HCT116 (cell line): ENCODE results near the gene GP1BB. TPM values are rescaled to one million over a fixed set of nuclear protein-coding genes. Genes with fewer than 3 reads are reported as not detected.

ENCODE experiments used
- ATAC-seq: fragments of 200-7000 bp; cut with Tn5 transposase; 2 replicates; pipeline ENCODE4 v1.9.1; 2020; ENCODE audit warnings: mild to moderate bottlenecking, moderate library complexity
- BruUV-seq: library from RNA; stranded (reverse); fragments of 400-500 nt; replicated peaks from 2 replicates; lab custom pipeline; 2021; lab: Mats Ljungman, UMichigan
- CTCF ChIA-PET: fragments of 300-600 bp; sonication (Branson Sonifier 250); formaldehyde crosslinking; loops from one replicate; lab custom pipeline; 2021; ENCODE audit warnings: antibody characterized with exemption; lab: Charles Lee
- POLR2A ChIA-PET: fragments of 300-600, 350-600 bp; sonication (Branson Sonifier 250); formaldehyde crosslinking; loops from one replicate; lab custom pipeline; 2021; ENCODE audit warnings: antibody characterized with exemption; lab: Charles Lee
- RAD21 ChIA-PET, 2 experiments: fragments of 300-600 bp; sonication (Branson Sonifier 250); formaldehyde crosslinking; loops; one replicate each; lab custom pipeline; 2023; ENCODE audit warnings: low total read pairs in 2 of 2; ENCODE audit not compliant: uncharacterized antibody in 2 of 2, unreplicated experiment in 2 of 2, low non-redundant PET in 1 of 2; lab: Charles Lee
- DNase-seq: peaks from one replicate; pipeline ENCODE4 v3.0.0-alpha.2; 2010; ENCODE audit warnings: low read depth, low spot score
- H2AFZ ChIP-seq: fragments of 200-600 bp; shearing (Covaris generic), sonication (generic); 2 replicates; pipeline ENCODE4 v1.6.1; 2017; ENCODE audit warnings: low read depth, mixed run types, mixed read lengths, antibody characterized with exemption, low read length; ENCODE audit not compliant: poor library complexity, severe bottlenecking
- H3K27ac ChIP-seq: 2 replicates; pipeline ENCODE4 v1.5.1; 2012; ENCODE audit warnings: low read depth, low read length
- H3K27me3 ChIP-seq: fragments of 200-600 bp; sonication (generic); 2 replicates; pipeline ENCODE4 v1.6.1; 2016; ENCODE audit warnings: mixed run types, low read length, mixed read lengths; ENCODE audit not compliant: insufficient read depth
- H3K36me3 ChIP-seq, 2 experiments: fragments of 200-500 bp in 1 of 2; fragments of 200-600 bp in 1 of 2; sonication (Bioruptor generic) in 1 of 2; sonication (generic) in 1 of 2; 2 replicates each; pipeline versions ENCODE4 v1.5.1 to v1.6.1; 2014 to 2016; ENCODE audit warnings: low read length in 2 of 2, inconsistent platforms in 1 of 2, mixed read lengths in 1 of 2, mixed run types in 1 of 2; ENCODE audit not compliant: insufficient read depth in 2 of 2, control insufficient read depth in 1 of 2
- H3K4me1 ChIP-seq, 2 experiments: fragments of 200-600 bp in 1 of 2; sonication (generic) in 1 of 2; 2 replicates each; pipeline versions ENCODE4 v1.5.1 to v1.6.1; 2012 to 2017; ENCODE audit warnings: low read length in 2 of 2, inconsistent platforms in 1 of 2, mild to moderate bottlenecking in 1 of 2, mixed read lengths in 1 of 2, mixed run types in 1 of 2, moderate library complexity in 1 of 2; ENCODE audit not compliant: insufficient read depth in 2 of 2, control insufficient read depth in 1 of 2
- H3K4me2 ChIP-seq: fragments of 200-600 bp; sonication (generic); 2 replicates; pipeline ENCODE4 v1.6.1; 2017; ENCODE audit warnings: mixed run types, low read length, mixed read lengths
- H3K4me3 ChIP-seq, 2 experiments: fragments of 200-600 bp in 1 of 2; sonication (generic) in 1 of 2; replicated peaks in 1 of 2; 2 replicates each; pipeline ENCODE4 v1.5.1; 2011 to 2016; ENCODE audit warnings: low read length in 2 of 2, control low read depth in 1 of 2, low read depth in 1 of 2, mild to moderate bottlenecking in 1 of 2, mixed read lengths in 1 of 2, mixed run types in 1 of 2
- H3K79me2 ChIP-seq: fragments of 200-600 bp; sonication (generic); 2 replicates; pipeline ENCODE4 v1.6.1; 2017; ENCODE audit warnings: mild to moderate bottlenecking, mixed run types, low read length, moderate library complexity, mixed read lengths; ENCODE audit not compliant: insufficient read depth
- H3K9ac ChIP-seq: fragments of 200-600 bp; sonication (generic); 2 replicates; pipeline ENCODE4 v1.6.1; 2016; ENCODE audit warnings: low read length, mixed read lengths
- H3K9me2 ChIP-seq: fragments of 200-600 bp; sonication (generic), shearing (Covaris generic); 2 replicates; pipeline ENCODE4 v1.6.1; 2017; ENCODE audit warnings: mixed run types, mild to moderate bottlenecking, moderate library complexity; ENCODE audit not compliant: insufficient read depth
- H3K9me3 ChIP-seq, 2 experiments: fragments of 200-500 bp in 1 of 2; fragments of 200-600 bp in 1 of 2; sonication (Bioruptor generic) in 1 of 2; sonication (generic) in 1 of 2; 2 replicates each; pipeline ENCODE4 v1.6.1; 2014 to 2017; ENCODE audit warnings: low read length in 2 of 2, mixed read lengths in 2 of 2, inconsistent platforms in 1 of 2, low read depth in 1 of 2, mild to moderate bottlenecking in 1 of 2, mixed run types in 1 of 2, moderate library complexity in 1 of 2; ENCODE audit not compliant: control insufficient read depth in 1 of 2, insufficient read depth in 1 of 2
- H4K20me1 ChIP-seq: fragments of 200-600 bp; sonication (generic), shearing (Covaris generic); 2 replicates; pipeline ENCODE4 v1.6.1; 2017; ENCODE audit warnings: mixed run types, mild to moderate bottlenecking, moderate library complexity; ENCODE audit not compliant: insufficient read depth
- ATF3 ChIP-seq: IDR thresholded peaks from 2 replicates; pipeline ENCODE4 v1.6.1; 2012
- CEBPB ChIP-seq: IDR thresholded peaks from 2 replicates; pipeline ENCODE4 v1.6.1; 2012; ENCODE audit warnings: low read depth
- CTCF ChIP-seq, 3 experiments: fragments of 200-600 bp in 1 of 3; sonication (generic) in 1 of 3; IDR thresholded peaks in 2 of 3; conservative IDR thresholded peaks in 1 of 3; 2 replicates each; pipeline ENCODE4 v1.5.1; 2012 to 2017; ENCODE audit warnings: low read depth in 2 of 3, low read length in 2 of 3, antibody characterized with exemption in 1 of 3, borderline replicate concordance in 1 of 3, control low read depth in 1 of 3, mild to moderate bottlenecking in 1 of 3, mixed read lengths in 1 of 3, mixed run types in 1 of 3, moderate library complexity in 1 of 3; ENCODE audit not compliant: insufficient read depth in 1 of 3
- EZH2 ChIP-seq: fragments of 200-600 bp; sonication (generic); IDR thresholded peaks from 2 replicates; pipeline ENCODE4 v1.6.1; 2017; ENCODE audit warnings: antibody characterized with exemption, mixed run types
- EZH2phosphoT487 ChIP-seq: fragments of 200-600 bp; IDR thresholded peaks from 2 replicates; pipeline ENCODE4 v1.6.1; 2018; ENCODE audit warnings: antibody characterized with exemption, borderline replicate concordance
- FOSL1 ChIP-seq: IDR thresholded peaks from 2 replicates; pipeline ENCODE4 v1.6.1; 2012; ENCODE audit warnings: low read depth
- JUND ChIP-seq: IDR thresholded peaks from 2 replicates; pipeline ENCODE4 v1.6.1; 2012
- POLR2A ChIP-seq: IDR thresholded peaks from 2 replicates; pipeline ENCODE4 v1.7.0; 2011; ENCODE audit warnings: borderline replicate concordance; ENCODE audit not compliant: insufficient read depth, insufficient read length; ENCODE audit errors: extremely low read depth
- POLR2AphosphoS5 ChIP-seq: IDR thresholded peaks from 2 replicates; pipeline ENCODE4 v1.6.1; 2011; ENCODE audit warnings: mild to moderate bottlenecking, low read depth, low read length, moderate library complexity
- TCF7L2 ChIP-seq: IDR thresholded peaks from 2 replicates; pipeline ENCODE4 v1.7.0; 2011; ENCODE audit warnings: borderline replicate concordance, inconsistent platforms; ENCODE audit not compliant: insufficient read depth, insufficient read length; ENCODE audit errors: extremely low read depth
- ZBTB33 ChIP-seq: IDR thresholded peaks from 2 replicates; pipeline ENCODE4 v1.6.1; 2011; ENCODE audit warnings: mild to moderate bottlenecking, low read length, moderate library complexity; ENCODE audit not compliant: insufficient replicate concordance; ENCODE audit errors: extremely low read depth
- intact Hi-C: fragments of 100-400 bp; cut with micrococcal nuclease; formaldehyde crosslinking; loops from 2 replicates; pipeline ENCODE4 v1.10.0; 2022
- total RNA-seq: library from RNA; stranded (reverse); gene quantifications from one replicate; pipeline ENCODE4 v1.2.1, GENCODE V29; 2021; ENCODE audit not compliant: unreplicated experiment

GP1BB gene
- total RNA-seq, 1 experiment from 2014 or later: 4.8 TPM

GRCh38 chr22:19705181-19705934 is 18.0 kb upstream of the GP1BB start:
- RAD21 ChIA-PET: no interaction called here
- no peak overlapping the region for H3K9ac ChIP-seq
- no peak overlapping the region for H2AFZ ChIP-seq
- no peaks in the 10 kb centered on the region for H3K36me3 ChIP-seq
- H3K9me3 ChIP-seq: no peaks in the 10 kb centered on the region
- intact Hi-C loops: no loop called here
- no peaks in the 10 kb centered on the region for H3K79me2 ChIP-seq
- no peak overlapping the region for H3K27ac ChIP-seq
- DNase-seq: no peak
- TF ChIP-seq FOSL1: no peak
- TF ChIP-seq CTCF (IDR thresholded peaks at IDR 0.05 in 2 of 3, conservative IDR thresholded peaks at IDR 0.05 in 1 of 3; ENCODE audit: borderline replicate concordance in 1 of 3, insufficient read depth in 1 of 3, low read depth in 2 of 3, low read length in 2 of 3): peak in 2 of 3 experiments; percentile 15 to 17; a peak in 1 of 6 replicates
- CTCF ChIA-PET: no interaction called here
- no peaks in the 10 kb centered on the region for H3K9me2 ChIP-seq
- BruUV-seq: no TSS peak
- no peak for ATAC-seq
- no peaks in the 10 kb centered on the region for H3K4me1 ChIP-seq
- no peak overlapping the region for H3K4me3 ChIP-seq
- no peak overlapping the region for H3K4me2 ChIP-seq
- no peaks in the 10 kb centered on the region for H4K20me1 ChIP-seq
- POLR2A ChIA-PET: no interaction called here
- H3K27me3 ChIP-seq: no peaks in the 10 kb centered on the region

- no peak overlapping the region for H2AFZ ChIP-seq
- DNase-seq (no peak), ATAC-seq (no peak)
- intact Hi-C loops: no loop called here
- no peaks in the 10 kb centered on the region for H3K9me3 ChIP-seq
- H3K9ac ChIP-seq: no peak overlapping the region
- H3K79me2 ChIP-seq: no peaks in the 10 kb centered on the region
- POLR2A ChIA-PET: no interaction called here
- H3K9me2 ChIP-seq: no peaks in the 10 kb centered on the region
- no TSS peak for BruUV-seq
- CTCF ChIA-PET: no interaction called here
- no peaks in the 10 kb centered on the region for H4K20me1 ChIP-seq
- H3K27me3 ChIP-seq: no peaks in the 10 kb centered on the region
- H3K4me1 ChIP-seq: no peaks in the 10 kb centered on the region
- H3K4me2 ChIP-seq: no peak overlapping the region
- no peak overlapping the region for H3K4me3 ChIP-seq
- no peak overlapping the region for H3K27ac ChIP-seq
- H3K36me3 ChIP-seq: no peaks in the 10 kb centered on the region
- RAD21 ChIA-PET: no interaction called here
- TF ChIP-seq FOSL1 (no peak), EZH2 (no peak), POLR2AphosphoS5 (no peak), CEBPB (no peak), JUND (no peak), CTCF (IDR thresholded peaks at IDR 0.05 in 2 of 3, conservative IDR thresholded peaks at IDR 0.05 in 1 of 3; ENCODE audit: borderline replicate concordance in 1 of 3, insufficient read depth in 1 of 3, low read depth in 2 of 3, low read length in 2 of 3) (no peak), EZH2phosphoT487 (no peak), ATF3 (no peak), POLR2A (no peak), TCF7L2 (no peak), ZBTB33 (no peak)
Observed at GRCh38 chr22:19706661-19707151, 16.6 kb upstream of the GP1BB start.
